SK-N-SH (cell line): ENCODE data around the gene FSHR. TPM values are rescaled to one million over a fixed set of nuclear protein-coding genes. Genes with fewer than 3 reads are reported as not detected.

Source experiments
- CTCF ChIA-PET: fragments of 300-600, 350-600 bp; formaldehyde crosslinking; extraction: SDS; loops from one replicate; lab custom pipeline; 2021; lab: Yijun Ruan, JAX
- POLR2A ChIA-PET: fragments of 350-600 bp; sonication (Branson Sonifier 250); formaldehyde crosslinking; extraction: SDS; loops from one replicate; lab custom pipeline; 2020; ENCODE audit warnings: antibody characterized with exemption, inconsistent platforms; lab: Yijun Ruan, JAX
- DNase-seq: peaks from one replicate; pipeline ENCODE4 v3.0.0; 2012
- H2AFZ ChIP-seq: fragments of 200-600 bp; sonication (generic); 2 replicates; pipeline ENCODE4 v1.8.1; 2016; ENCODE audit warnings: antibody characterized with exemption, mild to moderate bottlenecking, low read depth
- H3F3A ChIP-seq: fragments of 200-600 bp; sonication (generic); replicated peaks from 2 replicates; pipeline ENCODE3; 2016; ENCODE audit warnings: antibody characterized with exemption, mild to moderate bottlenecking; ENCODE audit not compliant: insufficient read depth
- H3K27ac ChIP-seq, 2 experiments: fragments of 200-500 bp in 1 of 2; fragments of 200-600 bp in 1 of 2; sonication (Bioruptor generic) in 1 of 2; sonication (generic), shearing (Covaris generic) in 1 of 2; 2 replicates each; pipeline versions ENCODE4 v1.5.1 to v1.6.1; 2014 to 2016; ENCODE audit warnings: low read depth in 2 of 2, inconsistent platforms in 1 of 2, low read length in 1 of 2, mild to moderate bottlenecking in 1 of 2, mixed read lengths in 1 of 2
- H3K27me3 ChIP-seq: fragments of 200-600 bp; sonication (generic), shearing (Covaris generic); 2 replicates; pipeline ENCODE4 v1.6.1; 2016; ENCODE audit warnings: mixed run types; ENCODE audit not compliant: insufficient read depth
- H3K36me3 ChIP-seq, 2 experiments: fragments of 200-500 bp in 1 of 2; fragments of 200-600 bp in 1 of 2; sonication (Bioruptor generic) in 1 of 2; sonication (generic) in 1 of 2; replicated peaks in 1 of 2; 2 replicates each; pipeline versions ENCODE3 to v1.5.1; 2014 to 2016; ENCODE audit warnings: low read length in 1 of 2, mild to moderate bottlenecking in 1 of 2; ENCODE audit not compliant: insufficient read depth in 2 of 2, control insufficient read depth in 1 of 2
- H3K4me1 ChIP-seq, 2 experiments: fragments of 200-500 bp in 1 of 2; fragments of 200-600 bp in 1 of 2; sonication (Bioruptor generic) in 1 of 2; sonication (generic), shearing (Covaris generic) in 1 of 2; 2 replicates each; pipeline versions ENCODE4 v1.5.1 to v1.6.1; 2014 to 2016; ENCODE audit warnings: low read depth in 1 of 2, low read length in 1 of 2, mixed run types in 1 of 2; ENCODE audit not compliant: insufficient read depth in 2 of 2, control insufficient read depth in 1 of 2
- H3K4me2 ChIP-seq: fragments of 200-600 bp; sonication (generic), shearing (Covaris generic); 2 replicates; pipeline ENCODE4 v1.6.1; 2017; ENCODE audit warnings: mixed run types
- H3K4me3 ChIP-seq, 2 experiments: fragments of 200-500 bp in 1 of 2; fragments of 200-600 bp in 1 of 2; sonication (Bioruptor generic) in 1 of 2; sonication (generic), shearing (Covaris generic) in 1 of 2; 2 replicates each; pipeline versions ENCODE4 v1.5.1 to v1.8.1; 2014 to 2016; ENCODE audit warnings: low read depth in 2 of 2, inconsistent platforms in 1 of 2, low read length in 1 of 2, mild to moderate bottlenecking in 1 of 2, mixed read lengths in 1 of 2, moderate library complexity in 1 of 2
- H3K79me2 ChIP-seq: fragments of 200-600 bp; sonication (generic); 2 replicates; pipeline ENCODE4 v1.8.1; 2017; ENCODE audit warnings: mild to moderate bottlenecking; ENCODE audit not compliant: insufficient read depth
- H3K9ac ChIP-seq: fragments of 200-600 bp; sonication (generic); 2 replicates; pipeline ENCODE4 v1.6.1; 2017; ENCODE audit warnings: mixed run types
- H3K9me2 ChIP-seq: fragments of 200-600 bp; sonication (generic); 2 replicates; pipeline ENCODE4 v1.6.1; 2017; ENCODE audit warnings: mixed run types
- H3K9me3 ChIP-seq: fragments of 200-600 bp; sonication (generic); 2 replicates; pipeline ENCODE4 v1.6.1; 2017; ENCODE audit warnings: mixed run types, mild to moderate bottlenecking, moderate library complexity
- H4K20me1 ChIP-seq: fragments of 200-600 bp; sonication (generic); 2 replicates; pipeline ENCODE4 v1.6.1; 2017; ENCODE audit warnings: mild to moderate bottlenecking, mixed run types; ENCODE audit not compliant: insufficient read depth
- CHD2 ChIP-seq: fragments of 150-350 bp; IDR thresholded peaks from 2 replicates; pipeline ENCODE4 v1.6.1; 2018; ENCODE audit warnings: low read length; ENCODE audit not compliant: partially characterized antibody
- ELF1 ChIP-seq: IDR thresholded peaks from 2 replicates; pipeline ENCODE4 v1.4.0; 2012
- EP300 ChIP-seq, 2 experiments: IDR thresholded peaks; 2 replicates each; pipeline versions ENCODE4 v1.4.0 to v1.6.1; 2012; ENCODE audit warnings: borderline replicate concordance in 1 of 2, low read depth in 1 of 2, low read length in 1 of 2
- EZH2phosphoT487 ChIP-seq: fragments of 200-600 bp; sonication (generic); IDR thresholded peaks from 2 replicates; pipeline ENCODE4 v1.6.1; 2017; ENCODE audit warnings: low read depth, mixed run types, mild to moderate bottlenecking, antibody characterized with exemption, moderate library complexity, borderline replicate concordance
- FOSL2 ChIP-seq: IDR thresholded peaks from 2 replicates; pipeline ENCODE4 v1.4.0; 2012; ENCODE audit warnings: low read depth, mild to moderate bottlenecking, moderate library complexity, borderline replicate concordance
- FOXM1 ChIP-seq: IDR thresholded peaks from 2 replicates; pipeline ENCODE4 v1.4.0; 2012; ENCODE audit warnings: low read depth, mild to moderate bottlenecking
- GATA2 ChIP-seq: sonication (generic); formaldehyde crosslinking; IDR thresholded peaks from 2 replicates; pipeline ENCODE4 v1.5.0; 2020; ENCODE audit warnings: mild to moderate bottlenecking, missing genetic modification reagents
- RCOR1 ChIP-seq: fragments of 150-350 bp; IDR thresholded peaks from 2 replicates; pipeline ENCODE4 v1.6.1; 2017; ENCODE audit warnings: antibody characterized with exemption, low read length
- RFX5 ChIP-seq: IDR thresholded peaks from 2 replicates; pipeline ENCODE4 v1.6.1; 2012; ENCODE audit warnings: mild to moderate bottlenecking, improper control_type of control experiment, low read length
- SIN3A ChIP-seq: IDR thresholded peaks from 2 replicates; pipeline ENCODE4 v1.6.1; 2012; ENCODE audit warnings: low read depth, mild to moderate bottlenecking, low read length, moderate library complexity, borderline replicate concordance
- SMC3 ChIP-seq: IDR thresholded peaks from 2 replicates; pipeline ENCODE4 v1.6.1; 2012; ENCODE audit warnings: low read depth, low read length, improper control_type of control experiment
- TEAD4 ChIP-seq: IDR thresholded peaks from 2 replicates; pipeline ENCODE4 v1.4.0; 2012; ENCODE audit warnings: mild to moderate bottlenecking, borderline replicate concordance; ENCODE audit not compliant: insufficient read depth
- WGBS: methylation state at CpG from one replicate; pipeline ENCODE4 v1.1.6; 2017; ENCODE audit warnings: low lambda C conversion rate; 5-methylcytosine and 5-hydroxymethylcytosine counted together
- polyA plus RNA-seq, 3 experiments: library from polyadenylated mRNA; depleted of rRNA; stranded (reverse); fragments of >200 nt; gene quantifications; 2 replicates each; pipeline ENCODE4 v1.2.3, GENCODE V29; 2012
- TF ChIP-seq, protein P1 (sequence below): IDR thresholded peaks from 2 replicates; pipeline ENCODE4; 2012
- TF ChIP-seq, protein P2 (sequence below): IDR thresholded peaks from 2 replicates; pipeline ENCODE4 v1.4.0; 2012; ENCODE audit warnings: low read depth, borderline replicate concordance
- TF ChIP-seq, protein P3 (sequence below): IDR thresholded peaks from 2 replicates; pipeline ENCODE4 v1.4.0; 2012; ENCODE audit warnings: low read depth
- TF ChIP-seq, protein P4 (sequence below): fragments of 150-350 bp; IDR thresholded peaks from 2 replicates; pipeline ENCODE4 v1.6.1; 2017; ENCODE audit warnings: antibody characterized with exemption, low read length, low read depth, borderline replicate concordance
- TF ChIP-seq, protein P5 (sequence below): fragments of 200-600 bp; sonication (generic); IDR thresholded peaks from 2 replicates; pipeline ENCODE4 v1.6.1; 2017; ENCODE audit warnings: antibody characterized with exemption, mild to moderate bottlenecking, moderate library complexity
- TF ChIP-seq, protein P6 (sequence below): IDR thresholded peaks from 2 replicates; pipeline ENCODE4 v1.6.1; 2012; ENCODE audit warnings: mild to moderate bottlenecking, low read depth, low read length, moderate library complexity
- TF ChIP-seq, protein P7 (sequence below): fragments of 150-350 bp; IDR thresholded peaks from 2 replicates; pipeline ENCODE4 v1.6.1; 2016; ENCODE audit warnings: mild to moderate bottlenecking, low read depth, low read length
- TF ChIP-seq, protein P8 (sequence below): IDR thresholded peaks from 2 replicates; pipeline ENCODE4 v1.4.0; 2012; ENCODE audit warnings: low read depth, borderline replicate concordance

The FSHR gene
- polyA plus RNA-seq, 1 of the 3 experiments (the other 2 are of a cell fraction) = not detected

DNA sequence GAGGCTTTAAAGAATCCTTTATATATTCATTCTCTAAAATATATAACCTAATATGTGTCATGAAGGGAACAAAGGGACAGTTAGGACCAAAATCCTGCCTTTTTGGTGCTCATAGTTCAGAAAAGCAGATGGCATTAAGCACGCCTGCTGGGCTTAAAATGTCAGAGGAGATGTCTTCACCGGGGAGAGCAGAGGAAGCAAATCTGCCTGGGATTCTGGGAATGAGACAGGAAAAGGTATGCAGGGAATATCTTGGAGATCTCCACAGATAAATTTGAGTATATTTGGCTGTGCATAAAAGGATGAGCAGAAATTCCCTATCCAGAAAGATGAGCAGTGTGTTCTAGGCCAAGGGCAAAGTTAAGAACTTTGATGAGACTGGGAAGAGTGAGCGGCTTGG is 45.5 kb downstream of the FSHR start:
- H3K9me2 ChIP-seq = no peaks in the 10 kb centered on the region
- WGBS = 26% methylated on average over 3 of the region's 3 CpGs
- ChIA-PET CTCF (no interaction called here), POLR2A (no interaction called here)
- no peaks in the 10 kb centered on the region for H3K9me3 ChIP-seq
- H2AFZ ChIP-seq = no peak overlapping the region
- H3K4me2 ChIP-seq = no peak overlapping the region
- H3F3A ChIP-seq = no peaks in the 10 kb centered on the region
- H3K27ac ChIP-seq = no peak overlapping the region
- no peaks in the 10 kb centered on the region for H3K36me3 ChIP-seq
- H3K4me3 ChIP-seq = no peak overlapping the region
- H3K9ac ChIP-seq = no peak overlapping the region
- no peaks in the 10 kb centered on the region for H4K20me1 ChIP-seq
- no peaks in the 10 kb centered on the region for H3K79me2 ChIP-seq
- TF ChIP-seq, protein P1, sequence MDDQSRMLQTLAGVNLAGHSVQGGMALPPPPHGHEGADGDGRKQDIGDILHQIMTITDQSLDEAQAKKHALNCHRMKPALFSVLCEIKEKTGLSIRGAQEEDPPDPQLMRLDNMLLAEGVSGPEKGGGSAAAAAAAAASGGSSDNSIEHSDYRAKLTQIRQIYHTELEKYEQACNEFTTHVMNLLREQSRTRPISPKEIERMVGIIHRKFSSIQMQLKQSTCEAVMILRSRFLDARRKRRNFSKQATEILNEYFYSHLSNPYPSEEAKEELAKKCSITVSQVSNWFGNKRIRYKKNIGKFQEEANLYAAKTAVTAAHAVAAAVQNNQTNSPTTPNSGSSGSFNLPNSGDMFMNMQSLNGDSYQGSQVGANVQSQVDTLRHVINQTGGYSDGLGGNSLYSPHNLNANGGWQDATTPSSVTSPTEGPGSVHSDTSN = no peak
- no peak for TF ChIP-seq CHD2
- no peak for TF ChIP-seq EZH2phosphoT487
- TF ChIP-seq, protein P2, sequence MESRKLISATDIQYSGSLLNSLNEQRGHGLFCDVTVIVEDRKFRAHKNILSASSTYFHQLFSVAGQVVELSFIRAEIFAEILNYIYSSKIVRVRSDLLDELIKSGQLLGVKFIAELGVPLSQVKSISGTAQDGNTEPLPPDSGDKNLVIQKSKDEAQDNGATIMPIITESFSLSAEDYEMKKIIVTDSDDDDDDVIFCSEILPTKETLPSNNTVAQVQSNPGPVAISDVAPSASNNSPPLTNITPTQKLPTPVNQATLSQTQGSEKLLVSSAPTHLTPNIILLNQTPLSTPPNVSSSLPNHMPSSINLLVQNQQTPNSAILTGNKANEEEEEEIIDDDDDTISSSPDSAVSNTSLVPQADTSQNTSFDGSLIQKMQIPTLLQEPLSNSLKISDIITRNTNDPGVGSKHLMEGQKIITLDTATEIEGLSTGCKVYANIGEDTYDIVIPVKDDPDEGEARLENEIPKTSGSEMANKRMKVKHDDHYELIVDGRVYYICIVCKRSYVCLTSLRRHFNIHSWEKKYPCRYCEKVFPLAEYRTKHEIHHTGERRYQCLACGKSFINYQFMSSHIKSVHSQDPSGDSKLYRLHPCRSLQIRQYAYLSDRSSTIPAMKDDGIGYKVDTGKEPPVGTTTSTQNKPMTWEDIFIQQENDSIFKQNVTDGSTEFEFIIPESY = no peak
- no peak for TF ChIP-seq SIN3A
- TF ChIP-seq, protein P3, sequence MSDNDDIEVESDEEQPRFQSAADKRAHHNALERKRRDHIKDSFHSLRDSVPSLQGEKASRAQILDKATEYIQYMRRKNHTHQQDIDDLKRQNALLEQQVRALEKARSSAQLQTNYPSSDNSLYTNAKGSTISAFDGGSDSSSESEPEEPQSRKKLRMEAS = no peak
- TF ChIP-seq GATA2 = no peak
- TF ChIP-seq, protein P4, sequence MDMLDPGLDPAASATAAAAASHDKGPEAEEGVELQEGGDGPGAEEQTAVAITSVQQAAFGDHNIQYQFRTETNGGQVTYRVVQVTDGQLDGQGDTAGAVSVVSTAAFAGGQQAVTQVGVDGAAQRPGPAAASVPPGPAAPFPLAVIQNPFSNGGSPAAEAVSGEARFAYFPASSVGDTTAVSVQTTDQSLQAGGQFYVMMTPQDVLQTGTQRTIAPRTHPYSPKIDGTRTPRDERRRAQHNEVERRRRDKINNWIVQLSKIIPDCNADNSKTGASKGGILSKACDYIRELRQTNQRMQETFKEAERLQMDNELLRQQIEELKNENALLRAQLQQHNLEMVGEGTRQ = no peak
- TF ChIP-seq, protein P5, sequence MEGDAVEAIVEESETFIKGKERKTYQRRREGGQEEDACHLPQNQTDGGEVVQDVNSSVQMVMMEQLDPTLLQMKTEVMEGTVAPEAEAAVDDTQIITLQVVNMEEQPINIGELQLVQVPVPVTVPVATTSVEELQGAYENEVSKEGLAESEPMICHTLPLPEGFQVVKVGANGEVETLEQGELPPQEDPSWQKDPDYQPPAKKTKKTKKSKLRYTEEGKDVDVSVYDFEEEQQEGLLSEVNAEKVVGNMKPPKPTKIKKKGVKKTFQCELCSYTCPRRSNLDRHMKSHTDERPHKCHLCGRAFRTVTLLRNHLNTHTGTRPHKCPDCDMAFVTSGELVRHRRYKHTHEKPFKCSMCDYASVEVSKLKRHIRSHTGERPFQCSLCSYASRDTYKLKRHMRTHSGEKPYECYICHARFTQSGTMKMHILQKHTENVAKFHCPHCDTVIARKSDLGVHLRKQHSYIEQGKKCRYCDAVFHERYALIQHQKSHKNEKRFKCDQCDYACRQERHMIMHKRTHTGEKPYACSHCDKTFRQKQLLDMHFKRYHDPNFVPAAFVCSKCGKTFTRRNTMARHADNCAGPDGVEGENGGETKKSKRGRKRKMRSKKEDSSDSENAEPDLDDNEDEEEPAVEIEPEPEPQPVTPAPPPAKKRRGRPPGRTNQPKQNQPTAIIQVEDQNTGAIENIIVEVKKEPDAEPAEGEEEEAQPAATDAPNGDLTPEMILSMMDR = no peak
- TF ChIP-seq, protein P6, sequence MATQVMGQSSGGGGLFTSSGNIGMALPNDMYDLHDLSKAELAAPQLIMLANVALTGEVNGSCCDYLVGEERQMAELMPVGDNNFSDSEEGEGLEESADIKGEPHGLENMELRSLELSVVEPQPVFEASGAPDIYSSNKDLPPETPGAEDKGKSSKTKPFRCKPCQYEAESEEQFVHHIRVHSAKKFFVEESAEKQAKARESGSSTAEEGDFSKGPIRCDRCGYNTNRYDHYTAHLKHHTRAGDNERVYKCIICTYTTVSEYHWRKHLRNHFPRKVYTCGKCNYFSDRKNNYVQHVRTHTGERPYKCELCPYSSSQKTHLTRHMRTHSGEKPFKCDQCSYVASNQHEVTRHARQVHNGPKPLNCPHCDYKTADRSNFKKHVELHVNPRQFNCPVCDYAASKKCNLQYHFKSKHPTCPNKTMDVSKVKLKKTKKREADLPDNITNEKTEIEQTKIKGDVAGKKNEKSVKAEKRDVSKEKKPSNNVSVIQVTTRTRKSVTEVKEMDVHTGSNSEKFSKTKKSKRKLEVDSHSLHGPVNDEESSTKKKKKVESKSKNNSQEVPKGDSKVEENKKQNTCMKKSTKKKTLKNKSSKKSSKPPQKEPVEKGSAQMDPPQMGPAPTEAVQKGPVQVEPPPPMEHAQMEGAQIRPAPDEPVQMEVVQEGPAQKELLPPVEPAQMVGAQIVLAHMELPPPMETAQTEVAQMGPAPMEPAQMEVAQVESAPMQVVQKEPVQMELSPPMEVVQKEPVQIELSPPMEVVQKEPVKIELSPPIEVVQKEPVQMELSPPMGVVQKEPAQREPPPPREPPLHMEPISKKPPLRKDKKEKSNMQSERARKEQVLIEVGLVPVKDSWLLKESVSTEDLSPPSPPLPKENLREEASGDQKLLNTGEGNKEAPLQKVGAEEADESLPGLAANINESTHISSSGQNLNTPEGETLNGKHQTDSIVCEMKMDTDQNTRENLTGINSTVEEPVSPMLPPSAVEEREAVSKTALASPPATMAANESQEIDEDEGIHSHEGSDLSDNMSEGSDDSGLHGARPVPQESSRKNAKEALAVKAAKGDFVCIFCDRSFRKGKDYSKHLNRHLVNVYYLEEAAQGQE = no peak
- TF ChIP-seq FOXM1 = no peak
- no peak for TF ChIP-seq SMC3
- TF ChIP-seq, protein P7, sequence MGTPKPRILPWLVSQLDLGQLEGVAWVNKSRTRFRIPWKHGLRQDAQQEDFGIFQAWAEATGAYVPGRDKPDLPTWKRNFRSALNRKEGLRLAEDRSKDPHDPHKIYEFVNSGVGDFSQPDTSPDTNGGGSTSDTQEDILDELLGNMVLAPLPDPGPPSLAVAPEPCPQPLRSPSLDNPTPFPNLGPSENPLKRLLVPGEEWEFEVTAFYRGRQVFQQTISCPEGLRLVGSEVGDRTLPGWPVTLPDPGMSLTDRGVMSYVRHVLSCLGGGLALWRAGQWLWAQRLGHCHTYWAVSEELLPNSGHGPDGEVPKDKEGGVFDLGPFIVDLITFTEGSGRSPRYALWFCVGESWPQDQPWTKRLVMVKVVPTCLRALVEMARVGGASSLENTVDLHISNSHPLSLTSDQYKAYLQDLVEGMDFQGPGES = no peak
- TF ChIP-seq EP300 (IDR thresholded peaks at IDR 0.05; ENCODE audit: borderline replicate concordance in 1 of 2, low read depth in 1 of 2, low read length in 1 of 2) = no peak
- TF ChIP-seq RCOR1 = no peak
- TF ChIP-seq TEAD4 = no peak
- no peak for TF ChIP-seq ELF1
- TF ChIP-seq, protein P8, sequence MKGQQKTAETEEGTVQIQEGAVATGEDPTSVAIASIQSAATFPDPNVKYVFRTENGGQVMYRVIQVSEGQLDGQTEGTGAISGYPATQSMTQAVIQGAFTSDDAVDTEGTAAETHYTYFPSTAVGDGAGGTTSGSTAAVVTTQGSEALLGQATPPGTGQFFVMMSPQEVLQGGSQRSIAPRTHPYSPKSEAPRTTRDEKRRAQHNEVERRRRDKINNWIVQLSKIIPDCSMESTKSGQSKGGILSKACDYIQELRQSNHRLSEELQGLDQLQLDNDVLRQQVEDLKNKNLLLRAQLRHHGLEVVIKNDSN = no peak
- TF ChIP-seq FOSL2 = no peak
- no peak for TF ChIP-seq RFX5
- no peak for DNase-seq
- no peaks in the 10 kb centered on the region for H3K27me3 ChIP-seq
- H3K4me1 ChIP-seq = peaks cover 0 to 5% of the 10 kb centered on the region in 2 experiments; a peak in 1 of 4 replicates
